GM11168 (cell line): ENCODE results near the gene ENTREP3.

Source experiments
- in situ Hi-C: fragments of 300-500 bp; cut with MboI; formaldehyde crosslinking; loops from one replicate; pipeline ENCODE4 v1.12.0; 2022; ENCODE audit warnings: low sequenced_read_pairs; ENCODE audit not compliant: unreplicated experiment

Gene ENTREP3

GRCh38 chr1:155278689-155279160, 23.4 kb upstream of the ENTREP3 start:
- in situ Hi-C loops: loop anchor here (5.0 kb wide), 1 partner anchor 34 kb away; no protein-coding TSS in a partner anchor

- in situ Hi-C loops: loop anchor here (5.0 kb wide), 1 partner anchor 34 kb away; no protein-coding TSS in a partner anchor
Observed at GRCh38 chr1:155277902-155278688, 22.8 kb upstream of the ENTREP3 start.

DNA sequence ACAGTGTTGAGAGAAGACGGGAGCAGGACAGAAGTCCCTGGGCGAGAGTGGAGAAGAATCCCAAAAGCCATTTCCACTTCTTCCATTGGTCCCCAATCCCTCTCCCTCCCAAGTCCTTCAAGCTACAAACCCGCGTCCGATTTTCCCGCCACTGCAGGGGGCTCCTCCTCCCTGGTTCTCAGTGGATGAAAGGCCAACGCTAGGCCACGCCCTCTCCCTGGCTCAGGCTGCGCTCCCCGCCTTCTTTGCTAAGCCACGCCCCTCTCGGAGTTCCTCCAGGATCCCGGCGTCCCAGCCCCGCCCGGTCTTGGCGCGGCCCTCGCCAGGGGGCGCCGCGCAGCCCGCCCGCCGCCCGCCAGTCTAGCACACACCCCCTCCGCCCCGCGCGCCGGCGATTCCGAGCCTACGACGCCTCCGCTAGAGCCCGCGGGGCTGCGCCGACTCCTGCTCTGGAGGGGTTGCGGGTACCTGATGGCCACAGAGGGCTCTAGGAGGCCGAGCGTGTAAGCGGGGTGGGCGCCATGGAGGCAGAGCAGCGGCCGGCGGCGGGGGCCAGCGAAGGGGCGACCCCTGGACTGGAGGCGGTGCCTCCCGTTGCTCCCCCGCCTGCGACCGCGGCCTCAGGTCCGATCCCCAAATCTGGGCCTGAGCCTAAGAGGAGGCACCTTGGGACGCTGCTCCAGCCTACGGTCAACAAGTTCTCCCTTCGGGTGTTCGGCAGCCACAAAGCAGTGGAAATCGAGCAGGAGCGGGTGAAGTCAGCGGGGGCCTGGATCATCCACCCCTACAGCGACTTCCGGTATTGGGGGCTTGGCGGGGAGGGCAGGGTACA, 22.0 kb upstream of the ENTREP3 start, which contains the start of gene HCN3:
TSS of gene HCN3 (plus strand) at position 394 of the 832 bp plus-strand sequence. CDS start at position 522, 128 bp downstream.
- in situ Hi-C loops: loop anchor here (5.0 kb wide), 1 partner anchor 35 kb away; no protein-coding TSS in a partner anchor

DNA sequence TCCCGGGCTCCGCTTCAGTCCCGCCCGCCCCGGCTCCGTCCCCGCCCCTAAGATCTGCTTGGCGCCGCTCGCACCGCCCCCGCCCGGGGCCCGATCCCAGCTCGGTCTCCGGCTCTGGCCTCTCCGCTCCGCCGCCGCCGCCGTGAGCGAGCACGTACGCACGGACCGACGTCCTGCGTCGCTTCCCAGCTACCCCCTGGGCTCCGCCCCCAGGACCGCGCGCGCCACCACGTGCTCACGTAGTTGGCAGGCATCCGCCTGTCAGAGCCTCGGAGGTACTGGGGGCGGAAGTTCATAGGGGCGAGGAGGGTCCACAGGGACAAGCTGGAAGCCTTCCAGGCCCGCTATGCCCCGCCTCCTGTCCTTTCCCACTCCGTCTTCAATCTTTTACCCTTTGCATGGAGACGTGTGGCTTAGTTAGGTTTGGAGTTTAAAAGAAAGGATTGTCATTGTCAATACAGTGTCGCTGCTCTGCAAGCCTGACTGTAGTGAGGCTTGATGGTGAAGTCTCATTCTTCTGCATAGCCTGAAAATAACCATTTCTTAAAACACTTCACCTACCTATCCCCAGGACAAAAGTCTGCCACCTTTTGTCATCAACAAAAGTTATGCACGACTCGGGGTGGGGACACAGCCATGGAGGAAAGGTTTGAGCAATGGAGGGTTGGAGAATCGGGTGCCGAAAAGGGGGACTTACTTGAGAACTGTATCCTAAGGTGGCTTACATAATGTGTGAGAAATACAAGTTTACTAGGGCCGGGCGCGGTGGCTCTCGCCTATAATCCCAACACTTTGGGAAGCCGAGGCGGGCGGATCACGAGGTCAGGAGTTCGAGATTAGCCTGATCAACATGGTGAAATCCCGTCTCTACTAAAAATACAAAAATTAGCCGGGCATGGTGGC, 18.3 kb upstream of the ENTREP3 start, which contains the start of gene CLK2:
TSS of gene CLK2 (minus strand) at position 162 of the 903 bp plus-strand sequence. CDS start 2,527 bp downstream, outside the sequence.
- in situ Hi-C loops: no loop called here

DNA sequence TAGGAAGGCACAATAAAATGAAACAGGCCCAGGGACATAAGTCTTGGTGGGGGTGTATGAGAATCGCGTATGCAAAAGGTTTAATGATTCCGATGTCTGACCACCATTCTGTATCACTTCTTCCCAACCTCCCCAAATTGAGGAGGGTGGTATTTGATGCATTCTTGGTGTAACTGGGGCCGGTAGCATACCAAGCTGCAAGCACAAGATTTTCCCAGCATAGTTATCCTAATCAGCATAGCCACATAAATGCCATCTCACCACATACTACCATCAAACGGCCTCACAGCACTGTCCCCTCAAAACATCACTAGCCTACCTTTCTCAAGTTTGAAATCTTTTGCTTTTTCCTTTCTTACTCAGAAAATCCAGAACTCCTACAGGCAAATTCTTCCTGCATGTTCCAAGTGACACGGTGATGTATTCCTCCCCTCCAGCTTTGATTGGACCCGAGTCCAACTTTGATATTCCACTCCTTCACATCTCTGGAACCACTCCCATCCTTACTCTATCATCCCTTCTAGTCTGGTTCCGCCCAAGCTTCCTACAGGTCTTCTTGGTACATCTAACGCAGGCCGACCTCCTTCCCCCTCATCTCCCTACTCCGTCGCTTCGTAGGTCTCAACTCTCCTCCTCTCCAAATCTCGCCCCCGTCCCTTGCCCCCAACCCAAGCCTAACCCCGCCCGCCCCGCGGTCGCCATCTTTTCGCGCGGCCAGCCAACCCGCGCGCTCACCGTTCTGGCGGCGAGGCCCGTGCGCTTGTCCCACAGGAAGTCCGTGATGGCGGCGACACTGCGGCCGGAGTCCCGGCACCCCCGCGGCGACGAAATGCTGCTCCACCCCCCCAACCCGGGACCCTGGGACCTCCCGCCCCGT, 17.4 kb upstream of the ENTREP3 start:
- in situ Hi-C loops: no loop called here

DNA sequence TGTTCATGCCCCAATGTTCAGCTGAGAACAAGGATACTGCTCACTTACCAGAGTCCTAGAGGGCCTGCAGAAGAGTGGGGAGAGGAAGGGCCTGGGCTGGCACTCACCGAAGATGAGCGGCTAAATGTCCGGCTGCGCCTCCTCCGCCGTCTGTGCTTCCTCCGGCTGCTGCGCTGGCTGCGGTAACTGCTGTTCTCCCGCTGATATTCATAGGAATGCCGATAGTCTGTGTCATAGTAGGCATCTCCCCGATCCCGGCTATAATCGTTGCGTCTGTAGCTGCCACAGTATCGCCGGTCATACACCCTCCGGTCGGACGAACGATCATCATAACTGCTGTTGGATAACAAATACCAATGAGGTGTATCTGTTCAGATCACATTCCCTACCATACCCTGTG, 14.1 kb upstream of the ENTREP3 start:
- in situ Hi-C loops: no loop called here

GRCh38 chr1:155268630-155269029, 13.3 kb upstream of the ENTREP3 start:
- in situ Hi-C loops: no loop called here

- in situ Hi-C loops: no loop called here
Observed at GRCh38 chr1:155267373-155267772, 12.1 kb upstream of the ENTREP3 start.

GRCh38 chr1:155266553-155266952, 11.3 kb upstream of the ENTREP3 start:
- in situ Hi-C loops: no loop called here

DNA sequence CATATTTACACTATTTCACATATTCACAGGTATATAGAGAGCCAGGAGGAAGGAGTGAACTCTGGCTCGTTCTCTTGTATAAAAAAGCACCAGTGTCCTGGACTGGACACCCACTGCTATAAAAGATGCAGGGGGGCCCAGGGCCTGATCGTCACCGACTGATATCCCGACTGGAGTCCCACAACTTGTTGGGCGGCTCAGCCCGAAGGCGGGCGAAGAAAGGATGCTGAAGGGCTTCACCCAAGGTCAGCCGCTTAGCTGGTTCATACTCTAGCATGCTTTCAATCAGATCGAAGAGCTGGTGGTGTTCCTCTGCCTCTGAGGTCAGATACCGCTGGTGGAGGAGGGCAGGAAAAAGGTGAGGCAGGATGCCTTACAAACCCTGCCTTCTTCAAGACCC, 7.8 kb upstream of the ENTREP3 start:
- in situ Hi-C loops: no loop called here

DNA sequence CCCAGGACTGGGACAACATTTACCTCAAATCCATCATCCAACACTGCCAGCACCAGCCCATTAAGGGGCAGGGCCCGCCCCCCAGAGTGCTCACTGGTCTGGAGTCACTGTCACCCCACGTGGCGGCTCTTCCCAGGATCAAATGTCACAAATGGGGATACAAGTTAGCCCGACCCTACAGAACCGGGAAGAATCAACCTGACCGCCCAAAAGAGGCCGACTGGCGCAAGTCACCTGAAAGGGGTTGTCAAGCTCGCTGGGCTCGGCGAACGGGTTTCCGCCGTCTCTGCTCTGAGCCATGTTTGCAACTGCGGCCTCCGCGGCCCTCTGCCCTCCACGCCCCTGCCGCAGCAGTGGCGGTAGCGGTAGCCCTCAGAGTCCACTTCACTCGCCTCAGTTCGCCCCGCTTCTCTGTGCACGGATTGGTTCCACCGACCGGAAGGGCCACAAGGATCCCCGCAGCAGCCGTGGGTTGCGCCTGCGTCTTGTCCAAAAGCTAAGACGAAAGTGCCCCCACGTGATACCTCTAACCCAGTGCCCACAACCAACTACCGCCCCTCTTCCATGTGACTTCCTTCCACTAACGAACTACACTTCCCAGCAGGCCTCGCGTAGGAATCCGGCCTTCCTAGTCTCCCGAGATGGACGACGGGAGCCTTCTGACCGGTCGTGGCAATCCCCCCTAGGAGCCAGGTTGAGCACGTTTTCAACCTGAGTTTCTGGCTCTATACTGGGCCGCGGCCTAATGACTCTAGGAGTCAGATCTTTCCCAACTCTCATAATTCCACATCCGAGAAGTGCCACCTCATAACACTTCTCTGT, 6.8 kb upstream of the ENTREP3 start, which contains the start of gene SCAMP3:
TSS of gene SCAMP3 (minus strand) at position 509 of the 822 bp plus-strand sequence. CDS start at position 300, 209 bp downstream.
- in situ Hi-C loops: no loop called here

DNA sequence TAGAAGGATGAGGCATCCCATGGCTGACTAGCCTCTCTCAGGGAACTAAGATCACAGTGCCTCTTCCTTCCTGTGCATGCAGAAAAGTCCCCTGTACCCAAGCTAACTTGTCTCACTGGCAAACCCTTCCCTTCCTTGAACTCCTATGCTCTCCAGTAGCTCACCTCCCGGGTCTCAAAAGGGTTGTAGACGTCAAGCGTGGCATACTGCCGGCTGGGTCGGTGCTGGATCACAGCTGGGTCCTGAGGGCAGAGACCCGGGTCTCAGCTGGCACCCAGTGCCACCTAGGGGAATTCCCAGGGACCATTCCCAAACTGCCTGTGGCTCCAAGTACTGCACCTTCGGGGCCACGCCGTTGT, 6.2 kb upstream of the ENTREP3 start:
- in situ Hi-C loops: no loop called here

GRCh38 chr1:155260276-155260675, 5.0 kb upstream of the ENTREP3 start:
- in situ Hi-C loops: no loop called here

GRCh38 chr1:155256058-155256852, 972 bp upstream of the ENTREP3 start:
- in situ Hi-C loops: no loop called here

GRCh38 chr1:155254714-155255242, 505 bp downstream of the ENTREP3 start:
- in situ Hi-C loops: no loop called here

DNA sequence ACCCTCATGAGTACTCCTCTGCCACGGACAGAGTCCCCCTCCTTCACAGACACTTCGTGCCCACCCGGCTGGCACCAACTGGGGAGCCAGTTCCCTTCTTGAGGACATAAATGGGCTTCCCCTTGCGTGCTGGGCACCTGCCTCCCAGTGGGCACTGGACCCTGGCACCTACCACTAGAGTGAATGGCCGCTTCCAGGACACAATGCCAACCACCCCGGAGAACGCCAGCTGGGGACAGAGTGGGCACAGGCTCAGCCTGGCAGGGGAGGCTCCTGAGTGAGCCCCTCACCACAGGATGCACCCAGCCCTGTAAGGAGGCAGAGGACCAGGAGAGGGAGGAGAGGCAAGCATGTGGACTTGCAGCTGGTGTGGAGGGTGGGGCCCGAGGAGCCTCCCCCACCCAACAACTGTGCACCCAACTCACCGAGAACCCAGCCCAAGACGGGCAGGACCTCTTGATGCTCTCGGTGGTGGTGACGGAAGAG, 1.0 kb downstream of the ENTREP3 start:
- in situ Hi-C loops: no loop called here

DNA sequence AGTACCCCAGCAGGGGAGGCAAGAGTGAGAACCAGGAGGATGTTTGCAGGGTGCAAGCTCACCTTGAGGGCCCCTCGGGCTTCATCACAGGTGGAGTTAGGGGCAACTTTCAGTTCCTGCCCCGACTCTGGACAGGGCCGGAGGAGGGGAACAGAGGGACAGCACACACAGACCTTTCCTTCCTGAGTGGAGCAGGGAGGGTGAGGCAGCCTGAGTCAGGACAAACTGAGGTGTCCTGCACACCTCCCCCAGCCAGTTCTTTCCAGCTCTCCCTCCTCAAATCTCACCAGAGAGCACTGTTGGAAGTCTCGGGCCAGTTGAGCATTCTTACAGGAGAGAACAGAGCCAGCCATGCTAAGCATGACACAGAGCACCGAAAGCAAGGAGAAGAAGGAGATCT, 1.5 kb downstream of the ENTREP3 start:
- in situ Hi-C loops: no loop called here
